Stomach (tissue), 19 donors: ENCODE data around the gene TESK2. TPM values are rescaled to one million over a fixed set of nuclear protein-coding genes. Genes with fewer than 3 reads are reported as not detected.
A peak's percentile ranks its signal among the peaks of the same experiment; 100 is the strongest.

ENCODE experiments used
- DNase-seq, 2 donors: peaks; one replicate each; pipeline versions ENCODE4 v3.0.0 to v3.0.0-alpha.2; 2013 to 2019
- H3K27ac ChIP-seq, 5 donors: fragments of 200-600 bp in 4 of 5; sonication (generic) in 4 of 5; one replicate each; pipeline ENCODE4 v1.5.1; 2013 to 2019; ENCODE audit warnings: mild to moderate bottlenecking in 1 of 5, moderate library complexity in 1 of 5
- H3K27me3 ChIP-seq, 3 donors: fragments of 200-600 bp; sonication (generic); one replicate each; pipeline ENCODE4 v1.5.1; 2017 to 2019; ENCODE audit warnings: mixed run types in 1 of 3
- H3K36me3 ChIP-seq, 4 donors: fragments of 200-600 bp; sonication (generic); 1 replicate in 3 of 4; 2 replicates in 1 of 4; pipeline ENCODE4 v1.5.1; 2016 to 2019
- H3K4me1 ChIP-seq, 4 donors: fragments of 200-600 bp; sonication (generic); one replicate each; pipeline ENCODE4 v1.5.1; 2016 to 2019
- H3K4me3 ChIP-seq, 4 donors: fragments of 200-600 bp; sonication (generic) in 3 of 4; one replicate each; pipeline ENCODE4 v1.5.1; 2016 to 2019; ENCODE audit warnings: mild to moderate bottlenecking in 1 of 4
- H3K9me3 ChIP-seq, 4 donors: fragments of 200-600 bp; sonication (generic); one replicate each; pipeline ENCODE4 v1.5.1; 2016 to 2019
- EP300 ChIP-seq: sonication (generic); formaldehyde crosslinking; IDR thresholded peaks from one replicate; pipeline ENCODE4 v1.6.1; 2017; ENCODE audit warnings: antibody characterized with exemption
- POLR2A ChIP-seq, 4 donors: fragments of 450-650 bp; IDR thresholded peaks; one replicate each; pipeline ENCODE4 v1.6.1; 2016; ENCODE audit warnings: antibody characterized with exemption in 4 of 4, control low read depth in 2 of 4, mild to moderate bottlenecking in 1 of 4, moderate library complexity in 1 of 4
- POLR2AphosphoS5 ChIP-seq, 3 donors: sonication (generic); formaldehyde crosslinking; IDR thresholded peaks; one replicate each; pipeline ENCODE4 v1.6.1; 2016; ENCODE audit warnings: antibody characterized with exemption in 3 of 3
- WGBS, 5 donors: extraction: QIAGEN DNeasy Blood & Tissue Kit in 3 of 5; methylation state at CpG; one replicate each; pipeline versions ENCODE4 v1.1.5 to v1.1.7; 2013 to 2018; 5-methylcytosine and 5-hydroxymethylcytosine counted together
- intact Hi-C: fragments of 100-400 bp; cut with DNase I; formaldehyde crosslinking; loops from one replicate; pipeline ENCODE4 v1.15.1; 2023; ENCODE audit warnings: low total_unique reads
- long read RNA-seq, 10 donors: transcript quantifications; one replicate each; lab custom pipeline, GENCODE V29; 2026
- polyA plus RNA-seq, 3 donors: library from polyadenylated mRNA; stranded (reverse); fragments of 200-250 nt; gene quantifications; one replicate each; pipeline ENCODE4 v1.2.3, GENCODE V29; 2013
- total RNA-seq, 5 donors: library from RNA; depleted of rRNA; stranded (reverse); fragments of >200 nt; gene quantifications; one replicate each; pipeline versions ENCODE4 v1.1.0 to v1.2.3, GENCODE V29; 2014 to 2016
- TF ChIP-seq, protein P1 (sequence below), 7 experiments: fragments of 450-650 bp in 4 of 7; fragments of 200-600 bp in 3 of 7; sonication (generic) in 3 of 7; IDR thresholded peaks; one replicate each; pipeline ENCODE4 v1.5.1; 2016 to 2019; ENCODE audit warnings: antibody characterized with exemption in 7 of 7, control low read depth in 2 of 7, mild to moderate bottlenecking in 1 of 7
- donor health status: healthy with polysubstance abuse.
- donor health status: Bipolar disorder and iron deficiency.
- donor health status: healthy.

Gene TESK2
- total RNA-seq = 10 to 100 TPM in 1 of 5 donors, 1 to 10 TPM in 3, not detected in 1; 2.8 to 11.2 (median 7.4) TPM
- polyA plus RNA-seq = 1 to 10 TPM; 3.5 to 4.0 (median 3.8) TPM
- long read RNA-seq, donor 1 = 0 reads
- long read RNA-seq, donor 2 = 0 reads
- long read RNA-seq, donor 3 = 0 reads
- long read RNA-seq, donor 4 = 0 reads
- long read RNA-seq, donor 5 = 0 reads
- long read RNA-seq, donor 6 = 0 reads
- long read RNA-seq, donor 7 = 0 reads
- long read RNA-seq, donor 8 = 0 reads
- long read RNA-seq, donor 9 = 0 reads
- long read RNA-seq, donor 10 = 0 reads

GRCh38 chr1:45490626-45491486 lies at the start of gene TESK2:
Gene TESK2 (minus strand): TSS chr1:45491163. CDS start chr1:45457785, 33,378 bp downstream.
- peak within 1 kb of the TSS; percentile 76 to 95 (median 88) for H3K4me3 ChIP-seq
- WGBS, 5 donors = 0 to 2% (median 0%) methylated on average over 26 to 64 of the region's 64 CpGs
- no peaks in the 10 kb centered on the region for H3K9me3 ChIP-seq
- peak; percentile 98 to 100 for DNase-seq
- H3K27me3 ChIP-seq = no peaks in the 10 kb centered on the region
- TF ChIP-seq EP300 (no peak), POLR2AphosphoS5 (IDR thresholded peaks at IDR 0.05) (peak; percentile 73 to 90 (median 87)), POLR2A (IDR thresholded peaks at IDR 0.05) (peak in 2 of 4 donors; percentile 60 to 65)
- TF ChIP-seq, protein P1, sequence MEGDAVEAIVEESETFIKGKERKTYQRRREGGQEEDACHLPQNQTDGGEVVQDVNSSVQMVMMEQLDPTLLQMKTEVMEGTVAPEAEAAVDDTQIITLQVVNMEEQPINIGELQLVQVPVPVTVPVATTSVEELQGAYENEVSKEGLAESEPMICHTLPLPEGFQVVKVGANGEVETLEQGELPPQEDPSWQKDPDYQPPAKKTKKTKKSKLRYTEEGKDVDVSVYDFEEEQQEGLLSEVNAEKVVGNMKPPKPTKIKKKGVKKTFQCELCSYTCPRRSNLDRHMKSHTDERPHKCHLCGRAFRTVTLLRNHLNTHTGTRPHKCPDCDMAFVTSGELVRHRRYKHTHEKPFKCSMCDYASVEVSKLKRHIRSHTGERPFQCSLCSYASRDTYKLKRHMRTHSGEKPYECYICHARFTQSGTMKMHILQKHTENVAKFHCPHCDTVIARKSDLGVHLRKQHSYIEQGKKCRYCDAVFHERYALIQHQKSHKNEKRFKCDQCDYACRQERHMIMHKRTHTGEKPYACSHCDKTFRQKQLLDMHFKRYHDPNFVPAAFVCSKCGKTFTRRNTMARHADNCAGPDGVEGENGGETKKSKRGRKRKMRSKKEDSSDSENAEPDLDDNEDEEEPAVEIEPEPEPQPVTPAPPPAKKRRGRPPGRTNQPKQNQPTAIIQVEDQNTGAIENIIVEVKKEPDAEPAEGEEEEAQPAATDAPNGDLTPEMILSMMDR (IDR thresholded peaks at IDR 0.05) = peak in 3 of 7 experiments; percentile 3 to 51 (median 27)
- H3K27ac ChIP-seq = peak within 1 kb of the TSS; percentile 81 to 88 (median 83)
- intact Hi-C loops = loop anchor here (5.0 to 10.0 kb wide), 2 partner anchors 134 to 476 kb away; partner anchors contain the start of genes HECTD3 and UROD
- peaks cover 0 to 28% (median 13%) of the 10 kb centered on the region in 4 donors for H3K4me1 ChIP-seq
- peaks cover 0 to 6% (median 0%) of the 10 kb centered on the region in 4 donors for H3K36me3 ChIP-seq

DNA sequence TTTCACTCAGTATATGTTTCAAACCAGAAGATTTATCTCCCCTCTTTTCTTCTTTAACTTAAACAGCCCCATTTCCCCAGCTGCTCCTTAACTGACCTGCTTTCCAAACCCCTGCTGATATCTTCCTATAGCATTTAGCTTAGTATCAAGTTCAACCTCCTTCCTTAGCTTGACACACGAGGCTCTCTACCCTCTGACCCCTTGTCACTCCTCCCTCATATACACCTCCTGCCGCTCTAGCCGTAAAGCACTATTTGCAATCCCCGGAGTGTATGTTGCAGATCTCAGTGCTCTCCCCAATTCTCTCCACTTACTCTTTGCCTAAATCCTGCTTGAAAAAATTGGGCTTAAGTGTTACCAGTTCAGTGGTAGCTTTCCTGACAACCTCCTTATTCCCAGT lies 45.9 kb upstream of the TESK2 start:
- WGBS, 5 donors = 65 to 70% (median 66%) methylated on average over 4 of the region's 4 CpGs
- intact Hi-C loops = no loop called here

GRCh38 chr1:45535988-45536766 lies 45.2 kb upstream of the TESK2 start:
- intact Hi-C loops = no loop called here
- no peak overlapping the region for H3K4me3 ChIP-seq
- no peaks in the 10 kb centered on the region for H3K4me1 ChIP-seq
- DNase-seq = no peak
- 66 to 70% (median 69%) methylated on average over 6 of the region's 6 CpGs for WGBS, 5 donors
- H3K36me3 ChIP-seq = no peaks in the 10 kb centered on the region
- no peaks in the 10 kb centered on the region for H3K27me3 ChIP-seq
- H3K27ac ChIP-seq = no peak overlapping the region
- TF ChIP-seq EP300 = no peak
- TF ChIP-seq POLR2AphosphoS5 (IDR thresholded peaks at IDR 0.05) = no peak
- TF ChIP-seq, protein P1 (IDR thresholded peaks at IDR 0.05) = no peak
- TF ChIP-seq POLR2A (IDR thresholded peaks at IDR 0.05) = no peak
- H3K9me3 ChIP-seq = no peaks in the 10 kb centered on the region

More for the DNA sequence above, 45.9 kb upstream of the TESK2 start:
- no peak for DNase-seq
- Histone ChIP-seq H3K36me3 (no peaks in the 10 kb centered on the region), H3K9me3 (no peaks in the 10 kb centered on the region), H3K4me1 (no peaks in the 10 kb centered on the region), H3K27ac (no peak overlapping the region), H3K4me3 (no peak overlapping the region), H3K27me3 (no peaks in the 10 kb centered on the region)
- TF ChIP-seq, protein P1 (IDR thresholded peaks at IDR 0.05) = no peak
- no peak for TF ChIP-seq EP300
- TF ChIP-seq POLR2AphosphoS5 (IDR thresholded peaks at IDR 0.05) = no peak
- no peak for TF ChIP-seq POLR2A (IDR thresholded peaks at IDR 0.05)

GRCh38 chr1:45531873-45532272 lies 40.9 kb upstream of the TESK2 start:
- no peak overlapping the region for H3K4me3 ChIP-seq
- no peak overlapping the region for H3K27ac ChIP-seq
- 80 to 86% (median 83%) methylated on average over 5 of the region's 5 CpGs for WGBS, 5 donors
- TF ChIP-seq POLR2A (IDR thresholded peaks at IDR 0.05) (no peak), EP300 (no peak), POLR2AphosphoS5 (IDR thresholded peaks at IDR 0.05) (no peak)
- TF ChIP-seq, protein P1 (IDR thresholded peaks at IDR 0.05) = no peak
- no peaks in the 10 kb centered on the region for H3K4me1 ChIP-seq
- H3K36me3 ChIP-seq = no peaks in the 10 kb centered on the region
- H3K27me3 ChIP-seq = no peaks in the 10 kb centered on the region
- DNase-seq = no peak
- intact Hi-C loops = no loop called here
- H3K9me3 ChIP-seq = no peaks in the 10 kb centered on the region
